Subcutaneous abdominal adipose tissue (tissue), 5 donors: ENCODE data around the gene ZNF467.
A peak's percentile ranks its signal among the peaks of the same experiment; 100 is the strongest.

Experiments used
- H3K27ac ChIP-seq: one replicate; pipeline ENCODE4 v1.7.0; 2013; ENCODE audit warnings: low read depth, mild to moderate bottlenecking, inconsistent platforms, low read length, moderate library complexity
- H3K27me3 ChIP-seq, 5 donors: one replicate each; pipeline ENCODE4 v1.7.0; 2013; ENCODE audit warnings: low read length in 5 of 5, inconsistent platforms in 1 of 5; ENCODE audit not compliant: control insufficient read depth in 5 of 5, insufficient read depth in 4 of 5
- H3K36me3 ChIP-seq, 5 donors: one replicate each; pipeline ENCODE4 v1.7.0; 2013; ENCODE audit warnings: low read length in 5 of 5; ENCODE audit not compliant: control insufficient read depth in 5 of 5, insufficient read depth in 5 of 5
- H3K4me1 ChIP-seq, 5 donors: one replicate each; pipeline ENCODE4 v1.7.0; 2013; ENCODE audit warnings: low read length in 5 of 5, mild to moderate bottlenecking in 3 of 5, moderate library complexity in 1 of 5; ENCODE audit not compliant: control insufficient read depth in 5 of 5, insufficient read depth in 5 of 5
- H3K4me3 ChIP-seq, 5 donors: one replicate each; pipeline ENCODE4 v1.7.0; 2013; ENCODE audit warnings: low read length in 5 of 5, low read depth in 1 of 5
- H3K9ac ChIP-seq, 5 donors: one replicate each; pipeline ENCODE4 v1.7.0; 2013; ENCODE audit warnings: low read length in 5 of 5, mild to moderate bottlenecking in 4 of 5, moderate library complexity in 3 of 5
- H3K9me3 ChIP-seq, 5 donors: one replicate each; pipeline ENCODE4 v1.7.0; 2013; ENCODE audit warnings: low read length in 5 of 5; ENCODE audit not compliant: control insufficient read depth in 5 of 5
- donor health status: healthy.
- donor health status: healthy.
- donor health status: healthy.
- donor health status: healthy.
- donor health status: healthy.

ZNF467 gene

GRCh38 chr7:149715476-149715875, 57.9 kb downstream of the ZNF467 start:
- Histone ChIP-seq H3K9me3 (peaks cover 4 to 13% (median 9%) of the 10 kb centered on the region in 5 donors), H3K36me3 (peaks cover 0 to 7% (median under 1%) of the 10 kb centered on the region in 5 donors), H3K27me3 (no peaks in the 10 kb centered on the region), H3K9ac (peak overlapping the region in 4 of 5 donors; percentile 63 to 79 (median 78)), H3K27ac (peak overlapping the region; percentile 50), H3K4me3 (peak overlapping the region; percentile 68 to 77 (median 69)), H3K4me1 (peaks cover 6 to 28% (median 27%) of the 10 kb centered on the region in 5 donors)

GRCh38 chr7:149714910-149715471, 58.4 kb downstream of the ZNF467 start:
- H3K27ac ChIP-seq: peak overlapping the region; percentile 50
- H3K27me3 ChIP-seq: no peaks in the 10 kb centered on the region
- peak overlapping the region; percentile 68 to 77 (median 69) for H3K4me3 ChIP-seq
- peak overlapping the region in 4 of 5 donors; percentile 63 to 79 (median 78) for H3K9ac ChIP-seq
- H3K9me3 ChIP-seq: peaks cover 5 to 16% (median 12%) of the 10 kb centered on the region in 5 donors
- peaks cover 4 to 24% (median 22%) of the 10 kb centered on the region in 5 donors for H3K4me1 ChIP-seq
- H3K36me3 ChIP-seq: peaks cover 0 to 2% (median 0%) of the 10 kb centered on the region in 5 donors
